ENCODE data around the gene ITGB7. TPM values are rescaled to one million over a fixed set of nuclear protein-coding genes. Genes with fewer than 3 reads are reported as not detected.

Gene ITGB7
- total and polyA plus RNA-seq, 7 donors: 0.19 to 1.6 (median 0.65) TPM

DNA sequence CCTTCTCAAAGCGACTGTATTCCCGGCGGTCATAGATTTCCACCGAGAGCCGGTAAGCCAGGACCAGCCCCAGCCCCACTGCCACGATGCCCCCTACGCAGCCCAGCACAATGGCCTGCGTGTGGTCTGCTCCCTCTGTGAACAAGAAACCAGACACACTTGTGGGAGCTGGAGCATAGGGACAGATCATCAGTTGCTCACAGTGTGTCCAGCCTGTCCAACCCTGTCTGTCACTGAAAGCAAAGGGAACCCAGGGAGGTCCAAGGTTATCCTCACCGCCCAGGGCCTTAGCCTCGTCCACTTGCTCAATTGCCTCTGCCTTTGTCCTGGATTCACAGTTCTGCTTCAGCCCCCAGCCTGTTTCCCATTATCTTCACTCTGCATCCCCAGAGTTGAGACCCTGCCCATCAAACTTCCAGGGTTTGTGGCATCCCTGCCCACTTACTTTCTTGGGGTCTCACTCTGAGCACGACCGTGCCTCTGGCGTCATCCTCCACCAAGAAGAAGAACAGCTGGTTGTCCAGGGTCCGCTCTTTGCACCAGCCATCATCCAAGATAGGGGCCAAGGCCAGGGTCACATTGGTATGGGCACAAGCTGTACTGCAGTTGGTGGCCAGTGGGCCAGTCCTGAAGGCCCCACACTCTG, 15.0 kb downstream of the ITGB7 start:
- peak in 2 of 4 donors; percentile 8 to 11 for ATAC-seq
- 82 to 88% (median 83%) methylated on average over 11 to 14 of the region's 14 CpGs for WGBS, 3 donors
- Histone ChIP-seq H3K9me3 (no peaks in the 10 kb centered on the region), H3K4me1 (peaks cover 3% of the 10 kb centered on the region), H3K27me3 (ENCODE audit: insufficient read depth in 3 of 3, low read length in 2 of 3) (peaks cover 0 to 3% (median 0%) of the 10 kb centered on the region in 3 donors), H3K36me3 (ENCODE audit: insufficient read depth in 1 of 2, low read depth in 1 of 2) (peaks cover 7 to 46% of the 10 kb centered on the region in 2 donors), H3K4me3 (no peak overlapping the region), H3K27ac (no peak overlapping the region)
- intact Hi-C loops (cut with DNase I): loop anchor here (5.0 kb wide), 2 partner anchors 35 to 95 kb away; partner anchors contain the start of gene IGFBP6 (in 1 of the 2)
- TF ChIP-seq, protein P1, sequence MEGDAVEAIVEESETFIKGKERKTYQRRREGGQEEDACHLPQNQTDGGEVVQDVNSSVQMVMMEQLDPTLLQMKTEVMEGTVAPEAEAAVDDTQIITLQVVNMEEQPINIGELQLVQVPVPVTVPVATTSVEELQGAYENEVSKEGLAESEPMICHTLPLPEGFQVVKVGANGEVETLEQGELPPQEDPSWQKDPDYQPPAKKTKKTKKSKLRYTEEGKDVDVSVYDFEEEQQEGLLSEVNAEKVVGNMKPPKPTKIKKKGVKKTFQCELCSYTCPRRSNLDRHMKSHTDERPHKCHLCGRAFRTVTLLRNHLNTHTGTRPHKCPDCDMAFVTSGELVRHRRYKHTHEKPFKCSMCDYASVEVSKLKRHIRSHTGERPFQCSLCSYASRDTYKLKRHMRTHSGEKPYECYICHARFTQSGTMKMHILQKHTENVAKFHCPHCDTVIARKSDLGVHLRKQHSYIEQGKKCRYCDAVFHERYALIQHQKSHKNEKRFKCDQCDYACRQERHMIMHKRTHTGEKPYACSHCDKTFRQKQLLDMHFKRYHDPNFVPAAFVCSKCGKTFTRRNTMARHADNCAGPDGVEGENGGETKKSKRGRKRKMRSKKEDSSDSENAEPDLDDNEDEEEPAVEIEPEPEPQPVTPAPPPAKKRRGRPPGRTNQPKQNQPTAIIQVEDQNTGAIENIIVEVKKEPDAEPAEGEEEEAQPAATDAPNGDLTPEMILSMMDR (IDR thresholded peaks at IDR 0.05): no peak
- no peak for DNase-seq

DNA sequence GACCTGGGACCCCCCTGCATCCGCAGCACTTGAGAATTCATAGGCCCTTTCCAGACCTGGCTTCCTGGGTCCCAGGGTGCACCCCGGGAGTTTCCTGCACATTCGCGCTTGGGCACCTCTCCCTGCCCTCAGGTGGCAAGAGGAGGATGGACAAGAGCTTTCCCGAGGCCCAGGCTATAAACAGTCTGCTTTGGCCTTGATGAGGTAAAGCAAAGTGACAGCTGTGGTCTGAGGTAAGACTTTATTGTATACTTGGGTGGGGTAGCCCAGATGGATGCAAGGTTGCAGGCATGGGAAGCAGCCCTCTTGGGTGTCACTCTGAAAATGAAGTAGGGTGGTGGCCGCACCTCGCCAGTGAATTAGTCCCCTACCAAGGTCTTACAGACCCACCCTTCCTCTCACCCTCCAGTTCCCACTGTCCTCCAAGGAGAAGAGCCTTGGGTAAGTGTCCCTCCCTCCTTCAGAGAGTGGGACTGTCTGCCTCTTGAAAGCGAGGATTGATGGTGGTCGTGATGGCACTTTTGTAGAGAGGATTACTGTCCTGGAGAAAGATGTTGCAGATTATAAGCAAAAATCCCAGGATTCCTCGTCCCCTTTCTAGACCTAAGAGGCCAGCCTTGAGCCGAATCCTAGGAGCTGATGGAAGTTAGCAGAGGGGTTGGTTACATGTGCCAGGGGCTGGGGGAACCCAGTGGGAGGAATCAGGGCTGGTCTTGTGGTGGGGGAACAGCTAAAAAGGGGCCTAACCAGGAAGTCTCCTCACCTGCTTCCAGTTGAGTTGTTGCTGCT, 15.8 kb downstream of the ITGB7 start:
- no peak overlapping the region for H3K4me3 ChIP-seq
- no peak overlapping the region for H3K27ac ChIP-seq
- H3K4me1 ChIP-seq: peaks cover 3% of the 10 kb centered on the region
- no peaks in the 10 kb centered on the region for H3K9me3 ChIP-seq
- 76 to 81% (median 77%) methylated on average over 11 of the region's 11 CpGs for WGBS, 3 donors
- TF ChIP-seq, protein P1 (IDR thresholded peaks at IDR 0.05): no peak
- DNase-seq (no peak), ATAC-seq (no peak)
- H3K27me3 ChIP-seq (ENCODE audit: insufficient read depth in 3 of 3, low read length in 2 of 3): peaks cover 0 to 3% (median 0%) of the 10 kb centered on the region in 3 donors
- peaks cover 8 to 53% of the 10 kb centered on the region in 2 donors for H3K36me3 ChIP-seq (ENCODE audit: insufficient read depth in 1 of 2, low read depth in 1 of 2)
- intact Hi-C loops (cut with DNase I): loop anchor here (5.0 kb wide), 2 partner anchors 34 to 94 kb away; partner anchors contain the start of gene IGFBP6 (in 1 of the 2)

DNA sequence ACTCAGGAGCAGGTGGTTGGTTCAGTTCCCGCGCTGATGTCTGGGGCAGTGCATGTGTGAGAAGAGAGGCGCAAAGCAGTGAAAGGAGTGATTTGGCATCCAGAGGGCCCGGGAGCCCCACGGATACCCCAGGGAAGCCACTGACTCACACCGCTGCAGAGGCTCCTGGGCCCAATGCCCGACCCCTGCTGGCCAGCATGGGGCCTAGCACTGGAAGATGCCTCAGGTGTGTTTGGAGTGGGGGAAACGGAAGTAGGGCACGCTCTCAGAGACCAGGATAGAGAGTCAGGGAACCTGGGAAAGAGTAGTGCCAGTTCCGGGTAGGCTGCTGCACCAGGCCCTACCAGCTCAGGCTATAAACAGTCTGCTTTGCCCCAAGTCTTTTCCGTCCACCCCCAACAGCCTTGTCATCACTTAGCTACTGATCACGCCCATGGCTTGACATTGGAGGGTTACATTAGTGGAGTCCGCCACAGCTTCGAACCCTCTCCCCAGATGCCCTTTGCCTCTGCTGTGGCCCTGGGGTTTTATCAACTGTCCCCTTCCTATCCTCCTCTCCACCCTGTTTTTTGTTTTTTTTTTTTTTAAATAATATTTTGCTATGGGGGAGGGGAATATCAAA, 16.8 kb downstream of the ITGB7 start:
- ATAC-seq (peak; percentile 71 to 87 (median 81)), DNase-seq (peak; percentile 83 to 87)
- intact Hi-C loops (cut with DNase I): loop anchor here (5.0 kb wide), 2 partner anchors 33 to 93 kb away; partner anchors contain the start of gene IGFBP6 (in 1 of the 2)
- WGBS, 3 donors: 42 to 54% (median 43%) methylated on average over 14 of the region's 14 CpGs
- H3K27me3 ChIP-seq (ENCODE audit: insufficient read depth in 3 of 3, low read length in 2 of 3): no peaks in the 10 kb centered on the region
- H3K4me1 ChIP-seq: peaks cover 3% of the 10 kb centered on the region
- no peaks in the 10 kb centered on the region for H3K9me3 ChIP-seq
- H3K36me3 ChIP-seq (ENCODE audit: insufficient read depth in 1 of 2, low read depth in 1 of 2): peaks cover 8 to 64% of the 10 kb centered on the region in 2 donors
- TF ChIP-seq, protein P1 (IDR thresholded peaks at IDR 0.05): peak; percentile 66
- no peak overlapping the region for H3K4me3 ChIP-seq
- H3K27ac ChIP-seq: no peak overlapping the region

DNA sequence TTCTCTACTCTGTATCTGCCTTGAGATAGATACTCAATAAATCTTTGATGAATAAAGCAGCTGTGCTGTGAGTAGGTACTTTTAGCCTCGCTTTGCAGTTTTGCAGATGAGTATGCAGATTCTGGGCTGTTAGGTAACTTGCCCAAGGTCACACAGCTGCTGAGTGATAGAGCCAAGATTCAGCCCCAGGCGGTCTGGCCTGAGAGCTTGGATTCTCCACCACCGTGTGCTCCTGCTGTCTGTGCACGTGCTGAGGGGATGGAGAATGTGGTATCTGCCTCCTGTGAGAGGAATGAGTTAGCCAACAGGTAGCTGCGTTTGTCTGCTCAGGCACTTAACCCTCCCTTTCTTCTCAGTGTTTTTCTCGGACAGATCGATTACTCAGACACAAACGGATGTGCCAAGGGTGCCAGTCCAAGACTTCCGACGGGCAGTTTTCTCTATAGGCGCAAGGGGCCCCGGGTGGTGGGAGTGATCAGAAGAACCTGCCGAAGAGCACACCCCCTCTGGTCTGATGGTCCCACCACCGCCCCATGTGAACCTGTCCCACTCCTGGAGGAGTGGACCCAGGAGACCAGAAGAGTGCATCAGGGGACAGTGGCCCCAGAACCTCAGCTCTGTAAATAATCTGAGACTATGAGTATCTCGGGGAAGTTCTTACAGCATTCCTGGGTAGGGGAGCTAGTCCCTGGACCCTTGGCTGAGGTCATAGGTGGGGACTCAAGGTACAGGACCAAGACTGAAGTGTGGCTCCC, 19.7 kb downstream of the ITGB7 start:
- TF ChIP-seq, protein P1 (IDR thresholded peaks at IDR 0.05): no peak
- Histone ChIP-seq H3K27me3 (ENCODE audit: insufficient read depth in 3 of 3, low read length in 2 of 3) (no peaks in the 10 kb centered on the region), H3K4me3 (no peak overlapping the region), H3K4me1 (peaks cover 26% of the 10 kb centered on the region), H3K9me3 (no peaks in the 10 kb centered on the region), H3K27ac (no peak overlapping the region), H3K36me3 (ENCODE audit: insufficient read depth in 1 of 2, low read depth in 1 of 2) (peaks cover 8 to 88% of the 10 kb centered on the region in 2 donors)
- DNase-seq (no peak), ATAC-seq (no peak)
- WGBS, 3 donors: 68 to 73% (median 72%) methylated on average over 15 of the region's 15 CpGs
- intact Hi-C loops (cut with DNase I): no loop called here

Measured in psoas muscle (tissue), 8 donors.